ENCODE results near the gene BAHD1.

DNA sequence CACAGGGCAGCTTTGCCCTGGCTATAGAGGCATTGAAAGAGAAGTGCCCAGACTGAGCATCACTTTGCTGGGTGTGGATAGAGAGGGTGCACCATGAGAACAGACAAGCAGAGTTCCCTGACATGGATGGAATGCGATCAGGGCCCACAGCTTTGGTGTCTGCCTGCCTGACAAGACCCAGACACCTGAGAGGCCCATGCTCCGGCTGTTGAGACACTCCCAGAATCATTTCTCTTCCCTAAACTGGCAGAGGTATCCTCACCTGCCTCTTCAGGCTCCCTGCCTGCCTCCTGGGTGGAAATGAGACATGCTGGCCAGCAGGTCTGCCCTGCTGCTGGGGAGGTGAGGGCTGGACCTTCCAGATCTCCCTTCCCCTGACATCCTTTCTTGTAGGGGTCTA, 19.7 kb downstream of the BAHD1 start:
- TF ChIP-seq, protein P1, sequence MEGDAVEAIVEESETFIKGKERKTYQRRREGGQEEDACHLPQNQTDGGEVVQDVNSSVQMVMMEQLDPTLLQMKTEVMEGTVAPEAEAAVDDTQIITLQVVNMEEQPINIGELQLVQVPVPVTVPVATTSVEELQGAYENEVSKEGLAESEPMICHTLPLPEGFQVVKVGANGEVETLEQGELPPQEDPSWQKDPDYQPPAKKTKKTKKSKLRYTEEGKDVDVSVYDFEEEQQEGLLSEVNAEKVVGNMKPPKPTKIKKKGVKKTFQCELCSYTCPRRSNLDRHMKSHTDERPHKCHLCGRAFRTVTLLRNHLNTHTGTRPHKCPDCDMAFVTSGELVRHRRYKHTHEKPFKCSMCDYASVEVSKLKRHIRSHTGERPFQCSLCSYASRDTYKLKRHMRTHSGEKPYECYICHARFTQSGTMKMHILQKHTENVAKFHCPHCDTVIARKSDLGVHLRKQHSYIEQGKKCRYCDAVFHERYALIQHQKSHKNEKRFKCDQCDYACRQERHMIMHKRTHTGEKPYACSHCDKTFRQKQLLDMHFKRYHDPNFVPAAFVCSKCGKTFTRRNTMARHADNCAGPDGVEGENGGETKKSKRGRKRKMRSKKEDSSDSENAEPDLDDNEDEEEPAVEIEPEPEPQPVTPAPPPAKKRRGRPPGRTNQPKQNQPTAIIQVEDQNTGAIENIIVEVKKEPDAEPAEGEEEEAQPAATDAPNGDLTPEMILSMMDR (conservative IDR thresholded peaks at IDR 0.05 in 1 of 2, IDR thresholded peaks at IDR 0.05 in 1 of 2; ENCODE audit: low read depth in 1 of 2, low read length in 2 of 2): no peak
- TF ChIP-seq EZH2 (IDR thresholded peaks at IDR 0.05; ENCODE audit: low read length, missing control alignments): no peak

Data from fibroblast of lung (primary cell).